SK-N-SH (cell line): ENCODE data around the gene CNOT4. TPM values are rescaled to one million over a fixed set of nuclear protein-coding genes. Genes with fewer than 3 reads are reported as not detected.

ENCODE experiments used
- CTCF ChIA-PET: fragments of 300-600, 350-600 bp; formaldehyde crosslinking; extraction: SDS; loops from one replicate; lab custom pipeline; 2021; lab: Yijun Ruan, JAX
- POLR2A ChIA-PET: fragments of 350-600 bp; sonication (Branson Sonifier 250); formaldehyde crosslinking; extraction: SDS; loops from one replicate; lab custom pipeline; 2020; ENCODE audit warnings: antibody characterized with exemption, inconsistent platforms; lab: Yijun Ruan, JAX
- DNase-seq: peaks from one replicate; pipeline ENCODE4 v3.0.0; 2012
- H2AFZ ChIP-seq: fragments of 200-600 bp; sonication (generic); 2 replicates; pipeline ENCODE4 v1.8.1; 2016; ENCODE audit warnings: antibody characterized with exemption, mild to moderate bottlenecking, low read depth
- H3F3A ChIP-seq: fragments of 200-600 bp; sonication (generic); replicated peaks from 2 replicates; pipeline ENCODE3; 2016; ENCODE audit warnings: antibody characterized with exemption, mild to moderate bottlenecking; ENCODE audit not compliant: insufficient read depth
- H3K27ac ChIP-seq, 2 experiments: fragments of 200-500 bp in 1 of 2; fragments of 200-600 bp in 1 of 2; sonication (Bioruptor generic) in 1 of 2; sonication (generic), shearing (Covaris generic) in 1 of 2; 2 replicates each; pipeline versions ENCODE4 v1.5.1 to v1.6.1; 2014 to 2016; ENCODE audit warnings: low read depth in 2 of 2, inconsistent platforms in 1 of 2, low read length in 1 of 2, mild to moderate bottlenecking in 1 of 2, mixed read lengths in 1 of 2
- H3K27me3 ChIP-seq: fragments of 200-600 bp; sonication (generic), shearing (Covaris generic); 2 replicates; pipeline ENCODE4 v1.6.1; 2016; ENCODE audit warnings: mixed run types; ENCODE audit not compliant: insufficient read depth
- H3K36me3 ChIP-seq, 2 experiments: fragments of 200-500 bp in 1 of 2; fragments of 200-600 bp in 1 of 2; sonication (Bioruptor generic) in 1 of 2; sonication (generic) in 1 of 2; replicated peaks in 1 of 2; 2 replicates each; pipeline versions ENCODE3 to v1.5.1; 2014 to 2016; ENCODE audit warnings: low read length in 1 of 2, mild to moderate bottlenecking in 1 of 2; ENCODE audit not compliant: insufficient read depth in 2 of 2, control insufficient read depth in 1 of 2
- H3K4me1 ChIP-seq, 2 experiments: fragments of 200-500 bp in 1 of 2; fragments of 200-600 bp in 1 of 2; sonication (Bioruptor generic) in 1 of 2; sonication (generic), shearing (Covaris generic) in 1 of 2; 2 replicates each; pipeline versions ENCODE4 v1.5.1 to v1.6.1; 2014 to 2016; ENCODE audit warnings: low read depth in 1 of 2, low read length in 1 of 2, mixed run types in 1 of 2; ENCODE audit not compliant: insufficient read depth in 2 of 2, control insufficient read depth in 1 of 2
- H3K4me2 ChIP-seq: fragments of 200-600 bp; sonication (generic), shearing (Covaris generic); 2 replicates; pipeline ENCODE4 v1.6.1; 2017; ENCODE audit warnings: mixed run types
- H3K4me3 ChIP-seq, 2 experiments: fragments of 200-500 bp in 1 of 2; fragments of 200-600 bp in 1 of 2; sonication (Bioruptor generic) in 1 of 2; sonication (generic), shearing (Covaris generic) in 1 of 2; 2 replicates each; pipeline versions ENCODE4 v1.5.1 to v1.8.1; 2014 to 2016; ENCODE audit warnings: low read depth in 2 of 2, inconsistent platforms in 1 of 2, low read length in 1 of 2, mild to moderate bottlenecking in 1 of 2, mixed read lengths in 1 of 2, moderate library complexity in 1 of 2
- H3K79me2 ChIP-seq: fragments of 200-600 bp; sonication (generic); 2 replicates; pipeline ENCODE4 v1.8.1; 2017; ENCODE audit warnings: mild to moderate bottlenecking; ENCODE audit not compliant: insufficient read depth
- H3K9ac ChIP-seq: fragments of 200-600 bp; sonication (generic); 2 replicates; pipeline ENCODE4 v1.6.1; 2017; ENCODE audit warnings: mixed run types
- H3K9me2 ChIP-seq: fragments of 200-600 bp; sonication (generic); 2 replicates; pipeline ENCODE4 v1.6.1; 2017; ENCODE audit warnings: mixed run types
- H3K9me3 ChIP-seq: fragments of 200-600 bp; sonication (generic); 2 replicates; pipeline ENCODE4 v1.6.1; 2017; ENCODE audit warnings: mixed run types, mild to moderate bottlenecking, moderate library complexity
- H4K20me1 ChIP-seq: fragments of 200-600 bp; sonication (generic); 2 replicates; pipeline ENCODE4 v1.6.1; 2017; ENCODE audit warnings: mild to moderate bottlenecking, mixed run types; ENCODE audit not compliant: insufficient read depth
- CHD2 ChIP-seq: fragments of 150-350 bp; IDR thresholded peaks from 2 replicates; pipeline ENCODE4 v1.6.1; 2018; ENCODE audit warnings: low read length; ENCODE audit not compliant: partially characterized antibody
- ELF1 ChIP-seq: IDR thresholded peaks from 2 replicates; pipeline ENCODE4 v1.4.0; 2012
- FOXJ3 ChIP-seq: sonication (generic); formaldehyde crosslinking; IDR thresholded peaks from 2 replicates; pipeline ENCODE4 v1.5.1; 2020; ENCODE audit warnings: mild to moderate bottlenecking, missing genetic modification reagents
- FOXM1 ChIP-seq: IDR thresholded peaks from 2 replicates; pipeline ENCODE4 v1.4.0; 2012; ENCODE audit warnings: low read depth, mild to moderate bottlenecking
- GABPA ChIP-seq: IDR thresholded peaks from 2 replicates; pipeline ENCODE4 v1.4.0; 2012; ENCODE audit warnings: low read depth, mild to moderate bottlenecking
- JUND ChIP-seq: IDR thresholded peaks from 2 replicates; pipeline ENCODE4 v1.4.0; 2012
- MXI1 ChIP-seq: IDR thresholded peaks from 2 replicates; pipeline ENCODE4 v1.6.1; 2012; ENCODE audit warnings: mild to moderate bottlenecking, low read depth, low read length, improper control_type of control experiment
- POLR2AphosphoS5 ChIP-seq: IDR thresholded peaks from 2 replicates; pipeline ENCODE4 v1.6.1; 2012; ENCODE audit warnings: low read depth, low read length
- RCOR1 ChIP-seq: fragments of 150-350 bp; IDR thresholded peaks from 2 replicates; pipeline ENCODE4 v1.6.1; 2017; ENCODE audit warnings: antibody characterized with exemption, low read length
- RFX5 ChIP-seq: IDR thresholded peaks from 2 replicates; pipeline ENCODE4 v1.6.1; 2012; ENCODE audit warnings: mild to moderate bottlenecking, improper control_type of control experiment, low read length
- SIN3A ChIP-seq: IDR thresholded peaks from 2 replicates; pipeline ENCODE4 v1.6.1; 2012; ENCODE audit warnings: low read depth, mild to moderate bottlenecking, low read length, moderate library complexity, borderline replicate concordance
- TEAD4 ChIP-seq: IDR thresholded peaks from 2 replicates; pipeline ENCODE4 v1.4.0; 2012; ENCODE audit warnings: mild to moderate bottlenecking, borderline replicate concordance; ENCODE audit not compliant: insufficient read depth
- USF1 ChIP-seq: IDR thresholded peaks from 2 replicates; pipeline ENCODE4 v1.4.0; 2012; ENCODE audit warnings: low read depth, borderline replicate concordance
- WGBS: methylation state at CpG from one replicate; pipeline ENCODE4 v1.1.6; 2017; ENCODE audit warnings: low lambda C conversion rate; 5-methylcytosine and 5-hydroxymethylcytosine counted together
- polyA plus RNA-seq, 3 experiments: library from polyadenylated mRNA; depleted of rRNA; stranded (reverse); fragments of >200 nt; gene quantifications; 2 replicates each; pipeline ENCODE4 v1.2.3, GENCODE V29; 2012
- TF ChIP-seq, protein P1 (sequence below): IDR thresholded peaks from 2 replicates; pipeline ENCODE4 v1.6.1; 2012; ENCODE audit warnings: mild to moderate bottlenecking, low read depth, low read length, moderate library complexity
- TF ChIP-seq, protein P2 (sequence below): fragments of 200-600 bp; sonication (generic); IDR thresholded peaks from 2 replicates; pipeline ENCODE4 v1.6.1; 2017; ENCODE audit warnings: antibody characterized with exemption, mild to moderate bottlenecking, moderate library complexity
- TF ChIP-seq, protein P3 (sequence below): IDR thresholded peaks from 2 replicates; pipeline ENCODE4 v1.4.0; 2012; ENCODE audit warnings: low read depth

CNOT4 gene
- polyA plus RNA-seq, 1 of the 3 experiments (the other 2 are of a cell fraction), result 8.0 TPM

- Histone ChIP-seq H4K20me1 (no peaks in the 10 kb centered on the region), H2AFZ (no peak overlapping the region), H3K27ac (no peak overlapping the region), H3K9ac (no peak overlapping the region), H3F3A (no peaks in the 10 kb centered on the region), H3K9me2 (no peaks in the 10 kb centered on the region), H3K79me2 (no peaks in the 10 kb centered on the region), H3K36me3 (peaks cover 20 to 29% of the 10 kb centered on the region in 2 experiments), H3K4me1 (no peaks in the 10 kb centered on the region; a peak in 1 of 4 replicates), H3K9me3 (no peaks in the 10 kb centered on the region), H3K4me2 (no peak overlapping the region), H3K27me3 (no peaks in the 10 kb centered on the region), H3K4me3 (no peak overlapping the region)
- no peak for DNase-seq
- TF ChIP-seq FOXJ3 (CRISPR knock-in tag) (no peak), TEAD4 (no peak), RCOR1 (no peak), POLR2AphosphoS5 (no peak), JUND (no peak), ELF1 (no peak), FOXM1 (no peak)
- TF ChIP-seq, protein P1, sequence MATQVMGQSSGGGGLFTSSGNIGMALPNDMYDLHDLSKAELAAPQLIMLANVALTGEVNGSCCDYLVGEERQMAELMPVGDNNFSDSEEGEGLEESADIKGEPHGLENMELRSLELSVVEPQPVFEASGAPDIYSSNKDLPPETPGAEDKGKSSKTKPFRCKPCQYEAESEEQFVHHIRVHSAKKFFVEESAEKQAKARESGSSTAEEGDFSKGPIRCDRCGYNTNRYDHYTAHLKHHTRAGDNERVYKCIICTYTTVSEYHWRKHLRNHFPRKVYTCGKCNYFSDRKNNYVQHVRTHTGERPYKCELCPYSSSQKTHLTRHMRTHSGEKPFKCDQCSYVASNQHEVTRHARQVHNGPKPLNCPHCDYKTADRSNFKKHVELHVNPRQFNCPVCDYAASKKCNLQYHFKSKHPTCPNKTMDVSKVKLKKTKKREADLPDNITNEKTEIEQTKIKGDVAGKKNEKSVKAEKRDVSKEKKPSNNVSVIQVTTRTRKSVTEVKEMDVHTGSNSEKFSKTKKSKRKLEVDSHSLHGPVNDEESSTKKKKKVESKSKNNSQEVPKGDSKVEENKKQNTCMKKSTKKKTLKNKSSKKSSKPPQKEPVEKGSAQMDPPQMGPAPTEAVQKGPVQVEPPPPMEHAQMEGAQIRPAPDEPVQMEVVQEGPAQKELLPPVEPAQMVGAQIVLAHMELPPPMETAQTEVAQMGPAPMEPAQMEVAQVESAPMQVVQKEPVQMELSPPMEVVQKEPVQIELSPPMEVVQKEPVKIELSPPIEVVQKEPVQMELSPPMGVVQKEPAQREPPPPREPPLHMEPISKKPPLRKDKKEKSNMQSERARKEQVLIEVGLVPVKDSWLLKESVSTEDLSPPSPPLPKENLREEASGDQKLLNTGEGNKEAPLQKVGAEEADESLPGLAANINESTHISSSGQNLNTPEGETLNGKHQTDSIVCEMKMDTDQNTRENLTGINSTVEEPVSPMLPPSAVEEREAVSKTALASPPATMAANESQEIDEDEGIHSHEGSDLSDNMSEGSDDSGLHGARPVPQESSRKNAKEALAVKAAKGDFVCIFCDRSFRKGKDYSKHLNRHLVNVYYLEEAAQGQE, result no peak
- ChIA-PET POLR2A (no interaction called here), CTCF (interaction anchor here (0.9 kb wide), 1 partner anchor 17 kb away, joined by 3 read pairs; no protein-coding TSS in a partner anchor)
- WGBS, result 94% methylated on average over 5 of the region's 5 CpGs
These were observed 141.3 kb downstream of the CNOT4 start for GRCh38 chr7:135368416-135369186.

- Histone ChIP-seq H3K9ac (no peak overlapping the region), H3K79me2 (no peaks in the 10 kb centered on the region), H3K27me3 (no peaks in the 10 kb centered on the region), H3K9me2 (no peaks in the 10 kb centered on the region), H3K4me2 (no peak overlapping the region), H3K9me3 (no peaks in the 10 kb centered on the region), H2AFZ (no peak overlapping the region), H3K4me1 (no peaks in the 10 kb centered on the region; a peak in 1 of 4 replicates), H3K36me3 (peaks cover 36 to 44% of the 10 kb centered on the region in 2 experiments), H3F3A (no peaks in the 10 kb centered on the region), H3K4me3 (no peak overlapping the region), H3K27ac (no peak overlapping the region), H4K20me1 (no peaks in the 10 kb centered on the region)
- DNase-seq, result no peak
- WGBS, result 90% methylated on average over 7 of the region's 7 CpGs
- ChIA-PET POLR2A (no interaction called here), CTCF (interaction anchor here (1.0 to 1.3 kb wide), 2 partner anchors 10 to 31 kb away, joined by 3 read pairs; no protein-coding TSS in a partner anchor)
- no peak for TF ChIP-seq TEAD4
- no peak for TF ChIP-seq ELF1
- no peak for TF ChIP-seq GABPA
- no peak for TF ChIP-seq CHD2
- TF ChIP-seq, protein P2, sequence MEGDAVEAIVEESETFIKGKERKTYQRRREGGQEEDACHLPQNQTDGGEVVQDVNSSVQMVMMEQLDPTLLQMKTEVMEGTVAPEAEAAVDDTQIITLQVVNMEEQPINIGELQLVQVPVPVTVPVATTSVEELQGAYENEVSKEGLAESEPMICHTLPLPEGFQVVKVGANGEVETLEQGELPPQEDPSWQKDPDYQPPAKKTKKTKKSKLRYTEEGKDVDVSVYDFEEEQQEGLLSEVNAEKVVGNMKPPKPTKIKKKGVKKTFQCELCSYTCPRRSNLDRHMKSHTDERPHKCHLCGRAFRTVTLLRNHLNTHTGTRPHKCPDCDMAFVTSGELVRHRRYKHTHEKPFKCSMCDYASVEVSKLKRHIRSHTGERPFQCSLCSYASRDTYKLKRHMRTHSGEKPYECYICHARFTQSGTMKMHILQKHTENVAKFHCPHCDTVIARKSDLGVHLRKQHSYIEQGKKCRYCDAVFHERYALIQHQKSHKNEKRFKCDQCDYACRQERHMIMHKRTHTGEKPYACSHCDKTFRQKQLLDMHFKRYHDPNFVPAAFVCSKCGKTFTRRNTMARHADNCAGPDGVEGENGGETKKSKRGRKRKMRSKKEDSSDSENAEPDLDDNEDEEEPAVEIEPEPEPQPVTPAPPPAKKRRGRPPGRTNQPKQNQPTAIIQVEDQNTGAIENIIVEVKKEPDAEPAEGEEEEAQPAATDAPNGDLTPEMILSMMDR, result no peak
- TF ChIP-seq SIN3A, result no peak
- no peak for TF ChIP-seq RFX5
- TF ChIP-seq, protein P3, sequence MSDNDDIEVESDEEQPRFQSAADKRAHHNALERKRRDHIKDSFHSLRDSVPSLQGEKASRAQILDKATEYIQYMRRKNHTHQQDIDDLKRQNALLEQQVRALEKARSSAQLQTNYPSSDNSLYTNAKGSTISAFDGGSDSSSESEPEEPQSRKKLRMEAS, result no peak
- no peak for TF ChIP-seq USF1
- no peak for TF ChIP-seq MXI1
These were observed 142.9 kb downstream of the CNOT4 start for GRCh38 chr7:135366843-135367508.
